HG02870 (cell line): ENCODE data around the gene TSPAN31.

Experiments
- ATAC-seq: cut with Tn5 transposase; IDR thresholded peaks from one replicate; pipeline ENCODE4 v1.9.1; 2021; ENCODE audit warnings: mild to moderate bottlenecking, moderate library complexity; ENCODE audit not compliant: unreplicated experiment

Gene TSPAN31

GRCh38 chr12:57751788-57752667 is 7.2 kb downstream of the TSPAN31 start, which contains the start of gene CDK4:
Gene CDK4 (minus strand): TSS chr12:57752310. CDS start chr12:57751717, 593 bp downstream.
- ATAC-seq: peak; percentile 71

GRCh38 chr12:57752668-57753000 is 7.8 kb downstream of the TSPAN31 start:
- no peak for ATAC-seq

- no peak for ATAC-seq
Measured at GRCh38 chr12:57753756-57754337, 9.0 kb downstream of the TSPAN31 start.

GRCh38 chr12:57754411-57755193 is 9.8 kb downstream of the TSPAN31 start, which contains the start of gene MARCHF9:
Gene MARCHF9 (plus strand): TSS chr12:57755103. CDS start chr12:57755529, 426 bp downstream.
- ATAC-seq: peak; percentile 35

- ATAC-seq: no peak
Measured at GRCh38 chr12:57755194-57755453, 10.3 kb downstream of the TSPAN31 start.

GRCh38 chr12:57755454-57756372 is 10.9 kb downstream of the TSPAN31 start:
- ATAC-seq: no peak

- ATAC-seq: peak; percentile 22
Measured at GRCh38 chr12:57756406-57757341, 11.8 kb downstream of the TSPAN31 start.

GRCh38 chr12:57757771-57758170 is 12.9 kb downstream of the TSPAN31 start:
- no peak for ATAC-seq

- no peak for ATAC-seq
Measured at GRCh38 chr12:57758552-57759359, 13.9 kb downstream of the TSPAN31 start.

- no peak for ATAC-seq
Measured at GRCh38 chr12:57759360-57759980, 14.6 kb downstream of the TSPAN31 start.

- ATAC-seq: no peak
Measured at GRCh38 chr12:57760347-57760982, 15.6 kb downstream of the TSPAN31 start.

- ATAC-seq: no peak
Measured at GRCh38 chr12:57761391-57761998, 16.7 kb downstream of the TSPAN31 start.

- ATAC-seq: no peak
Measured at GRCh38 chr12:57762463-57762862, 17.6 kb downstream of the TSPAN31 start.

GRCh38 chr12:57763881-57764661 is 19.2 kb downstream of the TSPAN31 start:
- no peak for ATAC-seq

GRCh38 chr12:57764662-57765002 is 19.8 kb downstream of the TSPAN31 start:
- ATAC-seq: peak; percentile 5

GRCh38 chr12:57765003-57765697 is 20.3 kb downstream of the TSPAN31 start:
- peak; percentile 51 for ATAC-seq
